Nephron (organoid): Measurements from ENCODE around the gene TBX15.
A peak's percentile ranks its signal among the peaks of the same experiment; 100 is the strongest.

Experiments used
- H3K27ac Mint-ChIP-seq, 3 experiments: 2 replicates each; pipeline ENCODE4 v1.8.0; 2020; ENCODE audit warnings: mixed read lengths in 3 of 3, mild to moderate bottlenecking in 2 of 3, moderate library complexity in 1 of 3
- H3K27me3 Mint-ChIP-seq: 2 replicates; pipeline ENCODE4 v1.8.0; 2021; ENCODE audit warnings: low read depth, mild to moderate bottlenecking, moderate library complexity, mixed read lengths
- H3K36me3 Mint-ChIP-seq: 2 replicates; pipeline ENCODE4 v1.8.0; 2020; ENCODE audit warnings: low read depth, mixed read lengths
- H3K4me1 Mint-ChIP-seq: 2 replicates; pipeline ENCODE4 v1.8.0; 2020; ENCODE audit warnings: mixed read lengths
- H3K4me3 Mint-ChIP-seq, 3 experiments: 2 replicates each; pipeline ENCODE4 v1.8.0; 2020; ENCODE audit warnings: mild to moderate bottlenecking in 3 of 3, mixed read lengths in 3 of 3, moderate library complexity in 2 of 3
- H3K9me3 Mint-ChIP-seq: 2 replicates; pipeline ENCODE4 v1.8.0; 2020; ENCODE audit warnings: mixed read lengths
- CTCF ChIP-seq, 3 experiments: fragments of 200-600 bp; sonication (generic); IDR thresholded peaks; one replicate each; pipeline ENCODE4 v1.5.0; 2021; ENCODE audit warnings: antibody characterized with exemption in 3 of 3; ENCODE audit not compliant: unreplicated experiment in 3 of 3

TBX15 gene

GRCh38 chr1:118927427-118928187 is 60.5 kb downstream of the TBX15 start:
- Mint-ChIP-seq H3K4me1 (peaks cover 19% of the 10 kb centered on the region), H3K27me3 (no peaks in the 10 kb centered on the region), H3K36me3 (peaks cover 34% of the 10 kb centered on the region), H3K9me3 (no peaks in the 10 kb centered on the region), H3K27ac (no peak overlapping the region), H3K4me3 (no peak overlapping the region)
- TF ChIP-seq CTCF (IDR thresholded peaks at IDR 0.05; ENCODE audit: unreplicated experiment in 3 of 3), result no peak

GRCh38 chr1:118926261-118926660 is 61.9 kb downstream of the TBX15 start:
- Mint-ChIP-seq H3K9me3 (no peaks in the 10 kb centered on the region), H3K27ac (no peak overlapping the region), H3K36me3 (peaks cover 30% of the 10 kb centered on the region), H3K27me3 (no peaks in the 10 kb centered on the region), H3K4me3 (no peak overlapping the region), H3K4me1 (peaks cover 7% of the 10 kb centered on the region)
- no peak for TF ChIP-seq CTCF (IDR thresholded peaks at IDR 0.05; ENCODE audit: unreplicated experiment in 3 of 3)

- no peak for TF ChIP-seq CTCF (IDR thresholded peaks at IDR 0.05; ENCODE audit: unreplicated experiment in 3 of 3)
- no peaks in the 10 kb centered on the region for H3K27me3 Mint-ChIP-seq
- no peaks in the 10 kb centered on the region for H3K9me3 Mint-ChIP-seq
- peaks cover 30% of the 10 kb centered on the region for H3K36me3 Mint-ChIP-seq
- no peak overlapping the region for H3K27ac Mint-ChIP-seq
- peaks cover 7% of the 10 kb centered on the region for H3K4me1 Mint-ChIP-seq
- no peak overlapping the region for H3K4me3 Mint-ChIP-seq
Observed at GRCh38 chr1:118925651-118926050, 62.5 kb downstream of the TBX15 start.

GRCh38 chr1:118923319-118923718 is 64.8 kb downstream of the TBX15 start:
- Mint-ChIP-seq H3K4me3 (no peak overlapping the region), H3K4me1 (peaks cover 7% of the 10 kb centered on the region), H3K27me3 (no peaks in the 10 kb centered on the region), H3K36me3 (peaks cover 37% of the 10 kb centered on the region), H3K27ac (peak overlapping the region in 1 of 3 experiments; percentile 25), H3K9me3 (no peaks in the 10 kb centered on the region)
- TF ChIP-seq CTCF (IDR thresholded peaks at IDR 0.05; ENCODE audit: unreplicated experiment in 3 of 3), result no peak

GRCh38 chr1:118921994-118922393 is 66.1 kb downstream of the TBX15 start:
- Mint-ChIP-seq H3K9me3 (no peaks in the 10 kb centered on the region), H3K27ac (no peak overlapping the region), H3K27me3 (no peaks in the 10 kb centered on the region), H3K36me3 (peaks cover 46% of the 10 kb centered on the region), H3K4me1 (peaks cover 7% of the 10 kb centered on the region), H3K4me3 (no peak overlapping the region)
- TF ChIP-seq CTCF (IDR thresholded peaks at IDR 0.05; ENCODE audit: unreplicated experiment in 3 of 3), result no peak

- TF ChIP-seq CTCF (IDR thresholded peaks at IDR 0.05; ENCODE audit: unreplicated experiment in 3 of 3), result no peak
- no peak overlapping the region for H3K27ac Mint-ChIP-seq
- no peak overlapping the region for H3K4me3 Mint-ChIP-seq
- peaks cover 39% of the 10 kb centered on the region for H3K36me3 Mint-ChIP-seq
- H3K4me1 Mint-ChIP-seq, result peaks cover under 1% of the 10 kb centered on the region
- H3K27me3 Mint-ChIP-seq, result no peaks in the 10 kb centered on the region
- H3K9me3 Mint-ChIP-seq, result no peaks in the 10 kb centered on the region
Observed at GRCh38 chr1:118920124-118920717, 67.9 kb downstream of the TBX15 start.
